CD1c-positive myeloid dendritic cell (primary cell): ENCODE measurements around the gene TSEN15.

Experiments used
- DNase-seq: peaks from one replicate; pipeline ENCODE4 v3.0.0-alpha.2; 2016; ENCODE audit errors: extremely low spot score

Gene TSEN15

GRCh38 chr1:184101141-184101540 is 49.6 kb downstream of the TSEN15 start:
- no peak for DNase-seq

GRCh38 chr1:184101571-184101970 is 50.0 kb downstream of the TSEN15 start:
- DNase-seq: no peak

GRCh38 chr1:184110272-184111204 is 59.0 kb downstream of the TSEN15 start:
- no peak for DNase-seq

GRCh38 chr1:184112176-184112948 is 60.8 kb downstream of the TSEN15 start:
- DNase-seq: no peak

GRCh38 chr1:184113251-184113650 is 61.7 kb downstream of the TSEN15 start:
- DNase-seq: no peak

- no peak for DNase-seq
Measured at GRCh38 chr1:184114818-184115398, 63.4 kb downstream of the TSEN15 start.

- DNase-seq: no peak
Measured at GRCh38 chr1:184116287-184116686, 64.8 kb downstream of the TSEN15 start.

- DNase-seq: no peak
Measured at GRCh38 chr1:184118046-184118445, 66.5 kb downstream of the TSEN15 start.
